ENCODE measurements around the gene LACTBL1. TPM values are rescaled to one million over a fixed set of nuclear protein-coding genes. Genes with fewer than 3 reads are reported as not detected.

LACTBL1 gene
- total RNA-seq, 1 donor from 2014 or later: not detected

DNA sequence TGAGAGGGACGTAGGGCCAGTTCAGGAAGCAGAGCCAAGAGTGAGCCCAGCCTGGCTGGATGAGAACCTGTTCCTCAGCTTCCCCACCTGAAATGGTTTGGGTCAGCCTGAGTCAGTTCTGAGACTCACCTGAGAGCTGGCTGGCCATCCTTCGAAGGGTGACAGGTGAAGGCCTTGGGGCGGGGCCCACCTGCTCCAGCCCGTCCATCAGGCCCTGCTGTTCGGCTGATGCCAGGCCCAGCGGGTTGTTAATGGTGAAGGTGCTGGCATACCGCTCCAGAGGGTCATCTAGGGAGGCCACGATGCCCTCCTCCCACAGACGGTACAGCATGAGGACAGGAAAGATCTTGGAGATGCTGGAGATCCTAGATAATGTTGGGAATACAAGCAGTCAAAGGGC is 14.1 kb downstream of the LACTBL1 start:
- no peak for DNase-seq (ENCODE audit: low read depth)
- FAIRE-seq: peak; percentile 32
- H3K4me3 ChIP-seq (ENCODE audit: low read depth, low read length): no peak overlapping the region
- H3K27me3 ChIP-seq (ENCODE audit: control insufficient read depth, insufficient read depth, low read length): peaks cover 12% of the 10 kb centered on the region
- no peaks in the 10 kb centered on the region for H3K36me3 ChIP-seq (ENCODE audit: control insufficient read depth, insufficient read depth, low read length)
- TF ChIP-seq, protein P1, sequence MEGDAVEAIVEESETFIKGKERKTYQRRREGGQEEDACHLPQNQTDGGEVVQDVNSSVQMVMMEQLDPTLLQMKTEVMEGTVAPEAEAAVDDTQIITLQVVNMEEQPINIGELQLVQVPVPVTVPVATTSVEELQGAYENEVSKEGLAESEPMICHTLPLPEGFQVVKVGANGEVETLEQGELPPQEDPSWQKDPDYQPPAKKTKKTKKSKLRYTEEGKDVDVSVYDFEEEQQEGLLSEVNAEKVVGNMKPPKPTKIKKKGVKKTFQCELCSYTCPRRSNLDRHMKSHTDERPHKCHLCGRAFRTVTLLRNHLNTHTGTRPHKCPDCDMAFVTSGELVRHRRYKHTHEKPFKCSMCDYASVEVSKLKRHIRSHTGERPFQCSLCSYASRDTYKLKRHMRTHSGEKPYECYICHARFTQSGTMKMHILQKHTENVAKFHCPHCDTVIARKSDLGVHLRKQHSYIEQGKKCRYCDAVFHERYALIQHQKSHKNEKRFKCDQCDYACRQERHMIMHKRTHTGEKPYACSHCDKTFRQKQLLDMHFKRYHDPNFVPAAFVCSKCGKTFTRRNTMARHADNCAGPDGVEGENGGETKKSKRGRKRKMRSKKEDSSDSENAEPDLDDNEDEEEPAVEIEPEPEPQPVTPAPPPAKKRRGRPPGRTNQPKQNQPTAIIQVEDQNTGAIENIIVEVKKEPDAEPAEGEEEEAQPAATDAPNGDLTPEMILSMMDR (IDR thresholded peaks at IDR 0.05; ENCODE audit: insufficient read depth, low read length, severe bottlenecking): no peak

DNA sequence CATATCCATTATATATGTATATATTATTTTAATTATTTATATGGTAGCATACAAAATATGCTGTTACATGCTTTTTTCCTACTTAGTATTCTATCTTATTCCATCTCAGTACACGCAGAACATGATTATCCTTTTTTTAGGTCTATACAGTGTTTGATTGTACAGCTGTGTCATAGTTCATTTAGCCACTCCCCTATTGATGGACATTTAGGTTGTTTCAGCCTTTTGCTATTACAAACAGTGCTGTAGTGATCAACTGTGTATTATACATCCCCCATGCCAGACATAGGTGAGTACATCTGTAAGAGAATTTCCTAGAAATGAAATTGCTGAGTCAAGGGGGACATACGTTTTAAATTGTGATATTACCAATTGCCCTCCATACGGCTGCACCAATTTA is 15.6 kb downstream of the LACTBL1 start:
- FAIRE-seq (no peak), DNase-seq (ENCODE audit: low read depth) (no peak)
- TF ChIP-seq, protein P1 (IDR thresholded peaks at IDR 0.05; ENCODE audit: insufficient read depth, low read length, severe bottlenecking): no peak
- Histone ChIP-seq H3K36me3 (ENCODE audit: control insufficient read depth, insufficient read depth, low read length) (no peaks in the 10 kb centered on the region), H3K27me3 (ENCODE audit: control insufficient read depth, insufficient read depth, low read length) (peaks cover 17% of the 10 kb centered on the region), H3K4me3 (ENCODE audit: low read depth, low read length) (no peak overlapping the region)

DNA sequence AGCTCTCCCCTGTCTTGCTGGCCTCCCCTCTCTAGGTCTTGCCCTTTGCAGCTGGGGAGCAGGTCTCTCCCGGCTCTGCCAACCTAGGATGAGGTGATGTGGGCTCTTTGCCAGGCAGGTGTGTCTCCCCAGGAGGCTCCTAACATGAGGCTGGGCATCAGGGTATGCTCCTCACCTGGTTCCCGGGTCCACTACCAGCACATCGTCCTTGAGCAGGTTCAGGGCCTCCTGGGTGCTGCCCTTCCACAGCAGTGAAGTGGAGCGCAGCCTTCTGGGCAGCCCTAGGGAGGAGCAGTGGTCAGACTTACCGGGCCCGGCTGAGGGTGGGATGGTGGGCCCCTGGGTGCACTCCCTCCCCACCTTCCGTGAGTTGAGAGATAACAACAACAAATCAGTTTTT is 17.5 kb downstream of the LACTBL1 start:
- TF ChIP-seq, protein P1 (IDR thresholded peaks at IDR 0.05; ENCODE audit: insufficient read depth, low read length, severe bottlenecking): no peak
- no peaks in the 10 kb centered on the region for H3K36me3 ChIP-seq (ENCODE audit: control insufficient read depth, insufficient read depth, low read length)
- DNase-seq (ENCODE audit: low read depth) (no peak), FAIRE-seq (no peak)
- peaks cover 17% of the 10 kb centered on the region for H3K27me3 ChIP-seq (ENCODE audit: control insufficient read depth, insufficient read depth, low read length)
- no peak overlapping the region for H3K4me3 ChIP-seq (ENCODE audit: low read depth, low read length)

DNA sequence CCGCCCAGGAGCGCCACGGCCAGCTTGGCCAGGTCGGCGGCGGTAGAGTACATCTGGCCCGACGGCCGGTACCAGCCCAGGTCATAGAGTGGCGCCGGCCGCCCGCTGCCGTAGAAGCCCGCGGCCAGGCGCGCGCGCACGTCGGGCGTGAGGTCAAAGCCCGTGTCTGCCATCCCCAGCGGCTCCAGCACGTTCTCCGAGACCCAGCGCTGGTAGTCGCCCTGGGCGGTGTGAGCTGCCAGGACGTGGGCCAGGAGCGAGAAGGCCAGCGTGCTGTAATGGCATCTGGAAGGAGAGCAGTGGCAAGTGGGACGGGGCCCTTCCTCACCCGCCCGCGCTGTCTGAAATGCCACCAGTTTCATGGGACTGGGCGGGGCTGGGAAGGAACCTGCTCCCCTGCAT is 18.9 kb downstream of the LACTBL1 start:
- no peak for FAIRE-seq
- Histone ChIP-seq H3K36me3 (ENCODE audit: control insufficient read depth, insufficient read depth, low read length) (no peaks in the 10 kb centered on the region), H3K27me3 (ENCODE audit: control insufficient read depth, insufficient read depth, low read length) (peaks cover 17% of the 10 kb centered on the region), H3K4me3 (ENCODE audit: low read depth, low read length) (no peak overlapping the region)
- DNase-seq (ENCODE audit: low read depth): no peak
- TF ChIP-seq, protein P1 (IDR thresholded peaks at IDR 0.05; ENCODE audit: insufficient read depth, low read length, severe bottlenecking): no peak

DNA sequence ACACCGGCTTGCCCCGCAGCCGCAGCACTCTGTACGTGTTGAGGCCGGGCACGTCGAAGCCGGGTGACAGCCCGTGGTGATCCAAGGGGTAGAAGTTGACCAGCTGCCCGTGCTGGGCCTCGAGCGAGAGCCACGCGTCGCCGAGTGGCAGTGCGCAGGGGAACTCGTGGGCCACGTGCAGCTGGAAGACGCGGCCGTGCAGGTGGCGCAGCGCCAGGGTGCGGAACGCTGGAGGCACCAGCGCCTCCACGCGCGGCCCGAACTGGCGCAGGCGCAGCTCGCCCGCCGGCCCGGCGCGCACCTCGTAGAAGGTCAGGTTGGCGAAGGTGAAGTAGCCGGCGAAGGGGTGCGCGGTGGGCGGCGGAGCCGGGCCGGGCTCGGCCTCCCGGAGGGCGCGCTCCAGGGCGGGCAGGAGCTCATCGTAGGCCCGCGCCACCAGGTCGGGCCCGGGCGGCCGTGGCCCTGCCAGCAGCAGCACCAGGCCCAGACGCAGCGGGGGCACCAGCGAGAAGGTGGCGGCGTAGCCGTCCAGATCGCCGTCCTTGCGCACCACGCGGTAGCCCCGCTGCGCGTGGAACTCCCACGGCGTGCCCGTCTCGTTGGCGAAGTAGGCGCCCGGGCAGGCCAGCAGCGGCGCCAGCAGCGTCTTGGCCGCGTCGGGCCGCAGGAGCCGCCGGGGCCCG is 19.5 kb downstream of the LACTBL1 start:
- no peak overlapping the region for H3K4me3 ChIP-seq (ENCODE audit: low read depth, low read length)
- TF ChIP-seq, protein P1 (IDR thresholded peaks at IDR 0.05; ENCODE audit: insufficient read depth, low read length, severe bottlenecking): no peak
- FAIRE-seq: no peak
- DNase-seq (ENCODE audit: low read depth): no peak
- no peaks in the 10 kb centered on the region for H3K36me3 ChIP-seq (ENCODE audit: control insufficient read depth, insufficient read depth, low read length)
- peaks cover 17% of the 10 kb centered on the region for H3K27me3 ChIP-seq (ENCODE audit: control insufficient read depth, insufficient read depth, low read length)

DNA sequence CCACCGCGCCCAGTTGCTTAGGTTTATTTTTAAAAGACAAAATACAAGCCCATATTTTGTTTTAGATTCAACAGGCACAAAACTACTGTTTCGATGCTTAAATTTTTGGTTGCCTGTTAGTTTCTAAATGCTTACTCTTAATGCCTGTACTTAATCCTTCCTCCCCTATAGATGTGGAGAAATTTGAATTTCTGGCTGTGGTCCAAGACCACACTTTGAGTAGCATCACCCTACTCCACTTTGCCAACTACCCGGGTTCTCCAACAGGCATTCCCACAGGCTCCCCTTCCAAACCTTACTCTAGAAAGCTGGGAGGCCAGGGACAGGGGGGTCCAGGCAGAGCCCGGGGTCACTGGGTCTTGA is 20.0 kb downstream of the LACTBL1 start:
- no peak overlapping the region for H3K4me3 ChIP-seq (ENCODE audit: low read depth, low read length)
- H3K36me3 ChIP-seq (ENCODE audit: control insufficient read depth, insufficient read depth, low read length): no peaks in the 10 kb centered on the region
- no peak for FAIRE-seq
- peaks cover 17% of the 10 kb centered on the region for H3K27me3 ChIP-seq (ENCODE audit: control insufficient read depth, insufficient read depth, low read length)
- no peak for DNase-seq (ENCODE audit: low read depth)
- TF ChIP-seq, protein P1 (IDR thresholded peaks at IDR 0.05; ENCODE audit: insufficient read depth, low read length, severe bottlenecking): no peak
